Measurements from ENCODE around the gene TSACC.

Gene TSACC

GRCh38 chr1:156372876-156373275, 34.5 kb downstream of the TSACC start:
- no peak overlapping the region for H2BK12ac ChIP-seq (ENCODE audit: low read length)
- H2BK120ac ChIP-seq (ENCODE audit: insufficient read depth, low read length, poor library complexity): no peak overlapping the region
- H3K4ac ChIP-seq (ENCODE audit: low read depth, low read length): no peak overlapping the region
- H3K4me1 ChIP-seq (ENCODE audit: control insufficient read depth in 1 of 2, insufficient read depth in 2 of 2, low read length in 2 of 2): peaks cover 32 to 34% of the 10 kb centered on the region in 2 experiments
- no peak for DNase-seq
- H3K79me2 ChIP-seq (ENCODE audit: control insufficient read depth, insufficient read depth, low read length, poor library complexity): peaks cover 4% of the 10 kb centered on the region
- H3K9me3 ChIP-seq (ENCODE audit: insufficient read depth, low read depth, low read length): no peaks in the 10 kb centered on the region
- peaks cover 5 to 11% of the 10 kb centered on the region in 2 experiments for H3K36me3 ChIP-seq (ENCODE audit: control insufficient read depth in 1 of 2, insufficient read depth in 2 of 2, low read length in 2 of 2)
- no CpG with 5 or more reads among the region's 4 CpGs for WGBS (ENCODE audit: extremely low coverage, insufficient coverage, insufficient read length)
- H3K27ac ChIP-seq (ENCODE audit: low read depth, low read length): no peak overlapping the region
- H3K18ac ChIP-seq (ENCODE audit: low read length): no peak overlapping the region
- no peak overlapping the region for H3K4me3 ChIP-seq (ENCODE audit: low read depth, low read length)
- no peak overlapping the region for H4K8ac ChIP-seq (ENCODE audit: low read depth, low read length)
- H2AFZ ChIP-seq (ENCODE audit: insufficient read depth, low read length, poor library complexity): no peak overlapping the region
- H4K12ac ChIP-seq (ENCODE audit: low read depth, low read length): no peak overlapping the region
- no peak overlapping the region for H4K91ac ChIP-seq (ENCODE audit: low read depth, low read length)
- no peaks in the 10 kb centered on the region for H3K27me3 ChIP-seq (ENCODE audit: insufficient read depth, low read length)
- H3K14ac ChIP-seq (ENCODE audit: low read length): no peak overlapping the region
- H3K23ac ChIP-seq (ENCODE audit: low read length): no peak overlapping the region
- peaks cover 19% of the 10 kb centered on the region for H3K79me1 ChIP-seq (ENCODE audit: low read length)
- H3K9ac ChIP-seq (ENCODE audit: low read length): no peak overlapping the region
- no peak overlapping the region for H3K4me2 ChIP-seq (ENCODE audit: low read length)
- H2AK5ac ChIP-seq (ENCODE audit: low read length): no peak overlapping the region
- H2BK5ac ChIP-seq (ENCODE audit: low read depth, low read length, poor library complexity): no peak overlapping the region

GRCh38 chr1:156373546-156373945, 35.2 kb downstream of the TSACC start:
- H3K27me3 ChIP-seq (ENCODE audit: insufficient read depth, low read length): no peaks in the 10 kb centered on the region

GRCh38 chr1:156376146-156376545, 37.8 kb downstream of the TSACC start:
- H3K36me3 ChIP-seq (ENCODE audit: control insufficient read depth in 1 of 2, insufficient read depth in 2 of 2, low read length in 2 of 2): peaks cover 7 to 12% of the 10 kb centered on the region in 2 experiments
- no peak overlapping the region for H3K4me2 ChIP-seq (ENCODE audit: low read length)
- H4K12ac ChIP-seq (ENCODE audit: low read depth, low read length): no peak overlapping the region
- no peak overlapping the region for H3K27ac ChIP-seq (ENCODE audit: low read depth, low read length)
- H3K23ac ChIP-seq (ENCODE audit: low read length): no peak overlapping the region
- DNase-seq: peak in 1 of 2 donors; percentile 65
- H3K9ac ChIP-seq (ENCODE audit: low read length): no peak overlapping the region
- no peak overlapping the region for H4K91ac ChIP-seq (ENCODE audit: low read depth, low read length)
- H3K18ac ChIP-seq (ENCODE audit: low read length): no peak overlapping the region
- no peak overlapping the region for H3K4me3 ChIP-seq (ENCODE audit: low read depth, low read length)
- H4K8ac ChIP-seq (ENCODE audit: low read depth, low read length): no peak overlapping the region
- no peak overlapping the region for H2BK5ac ChIP-seq (ENCODE audit: low read depth, low read length, poor library complexity)
- H3K27me3 ChIP-seq (ENCODE audit: insufficient read depth, low read length): no peaks in the 10 kb centered on the region
- no peak overlapping the region for H2AK5ac ChIP-seq (ENCODE audit: low read length)
- no peak overlapping the region for H3K14ac ChIP-seq (ENCODE audit: low read length)
- H3K79me2 ChIP-seq (ENCODE audit: control insufficient read depth, insufficient read depth, low read length, poor library complexity): no peaks in the 10 kb centered on the region
- H3K9me3 ChIP-seq (ENCODE audit: insufficient read depth, low read depth, low read length): no peaks in the 10 kb centered on the region
- no peak overlapping the region for H2BK12ac ChIP-seq (ENCODE audit: low read length)
- H3K79me1 ChIP-seq (ENCODE audit: low read length): peaks cover 8% of the 10 kb centered on the region
- no CpG with 5 or more reads among the region's 2 CpGs for WGBS (ENCODE audit: extremely low coverage, insufficient coverage, insufficient read length)
- no peak overlapping the region for H3K4ac ChIP-seq (ENCODE audit: low read depth, low read length)
- no peak overlapping the region for H2AFZ ChIP-seq (ENCODE audit: insufficient read depth, low read length, poor library complexity)
- peaks cover 29 to 31% of the 10 kb centered on the region in 2 experiments for H3K4me1 ChIP-seq (ENCODE audit: control insufficient read depth in 1 of 2, insufficient read depth in 2 of 2, low read length in 2 of 2)
- H2BK120ac ChIP-seq (ENCODE audit: insufficient read depth, low read length, poor library complexity): no peak overlapping the region

More at GRCh38 chr1:156373546-156373945, 35.2 kb downstream of the TSACC start:
- DNase-seq: no peak
- no peak overlapping the region for H4K91ac ChIP-seq (ENCODE audit: low read depth, low read length)
- H3K14ac ChIP-seq (ENCODE audit: low read length): no peak overlapping the region
- no peak overlapping the region for H2AK5ac ChIP-seq (ENCODE audit: low read length)
- no peak overlapping the region for H4K12ac ChIP-seq (ENCODE audit: low read depth, low read length)
- no peaks in the 10 kb centered on the region for H3K9me3 ChIP-seq (ENCODE audit: insufficient read depth, low read depth, low read length)
- peaks cover 33 to 35% of the 10 kb centered on the region in 2 experiments for H3K4me1 ChIP-seq (ENCODE audit: control insufficient read depth in 1 of 2, insufficient read depth in 2 of 2, low read length in 2 of 2)
- peaks cover 4% of the 10 kb centered on the region for H3K79me2 ChIP-seq (ENCODE audit: control insufficient read depth, insufficient read depth, low read length, poor library complexity)
- H2BK12ac ChIP-seq (ENCODE audit: low read length): no peak overlapping the region
- no peak overlapping the region for H3K18ac ChIP-seq (ENCODE audit: low read length)
- no peak overlapping the region for H3K23ac ChIP-seq (ENCODE audit: low read length)
- H2BK120ac ChIP-seq (ENCODE audit: insufficient read depth, low read length, poor library complexity): no peak overlapping the region
- H3K9ac ChIP-seq (ENCODE audit: low read length): no peak overlapping the region
- H3K4ac ChIP-seq (ENCODE audit: low read depth, low read length): no peak overlapping the region
- no peak overlapping the region for H3K4me3 ChIP-seq (ENCODE audit: low read depth, low read length)
- H4K8ac ChIP-seq (ENCODE audit: low read depth, low read length): no peak overlapping the region
- H3K79me1 ChIP-seq (ENCODE audit: low read length): peaks cover 17% of the 10 kb centered on the region
- H2BK5ac ChIP-seq (ENCODE audit: low read depth, low read length, poor library complexity): no peak overlapping the region
- H2AFZ ChIP-seq (ENCODE audit: insufficient read depth, low read length, poor library complexity): no peak overlapping the region
- H3K4me2 ChIP-seq (ENCODE audit: low read length): no peak overlapping the region
- peaks cover 5 to 11% of the 10 kb centered on the region in 2 experiments for H3K36me3 ChIP-seq (ENCODE audit: control insufficient read depth in 1 of 2, insufficient read depth in 2 of 2, low read length in 2 of 2)
- no peak overlapping the region for H3K27ac ChIP-seq (ENCODE audit: low read depth, low read length)

- no CpG with 5 or more reads among the region's 20 CpGs for WGBS (ENCODE audit: extremely low coverage, insufficient coverage, insufficient read length)
- Histone ChIP-seq H3K9me3 (ENCODE audit: insufficient read depth, low read depth, low read length) (peaks cover 1% of the 10 kb centered on the region), H3K4me1 (ENCODE audit: control insufficient read depth in 1 of 2, insufficient read depth in 2 of 2, low read length in 2 of 2) (peaks cover 21 to 24% of the 10 kb centered on the region in 2 experiments), H3K36me3 (ENCODE audit: control insufficient read depth in 1 of 2, insufficient read depth in 2 of 2, low read length in 2 of 2) (peaks cover 10 to 16% of the 10 kb centered on the region in 2 experiments), H3K79me2 (ENCODE audit: control insufficient read depth, insufficient read depth, low read length, poor library complexity) (no peaks in the 10 kb centered on the region), H4K91ac (ENCODE audit: low read depth, low read length) (peak overlapping the region; percentile 59), H2AK5ac (ENCODE audit: low read length) (peak overlapping the region; percentile 63), H4K8ac (ENCODE audit: low read depth, low read length) (no peak overlapping the region), H3K9ac (ENCODE audit: low read length) (no peak overlapping the region), H3K4me2 (ENCODE audit: low read length) (no peak overlapping the region), H3K79me1 (ENCODE audit: low read length) (peaks cover 8% of the 10 kb centered on the region), H4K12ac (ENCODE audit: low read depth, low read length) (peak overlapping the region; percentile 23), H3K4ac (ENCODE audit: low read depth, low read length) (no peak overlapping the region), H3K4me3 (ENCODE audit: low read depth, low read length) (no peak overlapping the region), H2BK120ac (ENCODE audit: insufficient read depth, low read length, poor library complexity) (no peak overlapping the region), H2AFZ (ENCODE audit: insufficient read depth, low read length, poor library complexity) (no peak overlapping the region), H3K18ac (ENCODE audit: low read length) (peak overlapping the region; percentile 25), H3K27me3 (ENCODE audit: insufficient read depth, low read length) (no peaks in the 10 kb centered on the region), H3K23ac (ENCODE audit: low read length) (no peak overlapping the region), H2BK5ac (ENCODE audit: low read depth, low read length, poor library complexity) (peak overlapping the region; percentile 17), H3K27ac (ENCODE audit: low read depth, low read length) (no peak overlapping the region), H3K14ac (ENCODE audit: low read length) (peak overlapping the region; percentile 40), H2BK12ac (ENCODE audit: low read length) (peak overlapping the region; percentile 51)
- no peak for DNase-seq
Observed at GRCh38 chr1:156376958-156377919, 38.9 kb downstream of the TSACC start.

All from trophoblast cell (in vitro differentiated cells and primary cell).